Neural cell (in vitro differentiated cells): Measurements from ENCODE around the gene NUDT4.

Experiments used
- EP300 ChIP-seq: fragments of 450-650 bp; conservative IDR thresholded peaks from 2 replicates; pipeline ENCODE4 v1.6.1; 2014; ENCODE audit warnings: antibody characterized with exemption, mild to moderate bottlenecking, moderate library complexity; ENCODE audit not compliant: poor library complexity, severe bottlenecking
- EZH2 ChIP-seq: fragments of 200-600, 300-800 bp; shearing (Covaris generic), sonication (generic); IDR thresholded peaks from 2 replicates; pipeline ENCODE4 v1.6.1; 2014; ENCODE audit warnings: antibody characterized with exemption, low read length, borderline replicate concordance, mild to moderate bottlenecking; ENCODE audit not compliant: insufficient read depth, poor library complexity, severe bottlenecking
- MXI1 ChIP-seq: fragments of 450-650 bp; conservative IDR thresholded peaks from 2 replicates; pipeline ENCODE4 v1.6.1; 2014; ENCODE audit warnings: antibody characterized with exemption, mild to moderate bottlenecking; ENCODE audit not compliant: poor library complexity, severe bottlenecking
- POLR2AphosphoS5 ChIP-seq: IDR thresholded peaks from 2 replicates; pipeline ENCODE4 v1.6.1; 2012
- RAD21 ChIP-seq: fragments of 450-650 bp; conservative IDR thresholded peaks from 2 replicates; pipeline ENCODE4 v1.6.1; 2014; ENCODE audit warnings: antibody characterized with exemption, mild to moderate bottlenecking, moderate library complexity
- REST ChIP-seq: IDR thresholded peaks from 2 replicates; pipeline ENCODE4 v1.6.1; 2012; ENCODE audit warnings: borderline replicate concordance
- TF ChIP-seq, protein P1 (sequence below): fragments of 450-650 bp; IDR thresholded peaks from 2 replicates; pipeline ENCODE4 v1.5.1; 2014; ENCODE audit warnings: antibody characterized with exemption, mild to moderate bottlenecking, moderate library complexity; ENCODE audit not compliant: poor library complexity, severe bottlenecking

- TF ChIP-seq MXI1: no peak
- TF ChIP-seq, protein P1, sequence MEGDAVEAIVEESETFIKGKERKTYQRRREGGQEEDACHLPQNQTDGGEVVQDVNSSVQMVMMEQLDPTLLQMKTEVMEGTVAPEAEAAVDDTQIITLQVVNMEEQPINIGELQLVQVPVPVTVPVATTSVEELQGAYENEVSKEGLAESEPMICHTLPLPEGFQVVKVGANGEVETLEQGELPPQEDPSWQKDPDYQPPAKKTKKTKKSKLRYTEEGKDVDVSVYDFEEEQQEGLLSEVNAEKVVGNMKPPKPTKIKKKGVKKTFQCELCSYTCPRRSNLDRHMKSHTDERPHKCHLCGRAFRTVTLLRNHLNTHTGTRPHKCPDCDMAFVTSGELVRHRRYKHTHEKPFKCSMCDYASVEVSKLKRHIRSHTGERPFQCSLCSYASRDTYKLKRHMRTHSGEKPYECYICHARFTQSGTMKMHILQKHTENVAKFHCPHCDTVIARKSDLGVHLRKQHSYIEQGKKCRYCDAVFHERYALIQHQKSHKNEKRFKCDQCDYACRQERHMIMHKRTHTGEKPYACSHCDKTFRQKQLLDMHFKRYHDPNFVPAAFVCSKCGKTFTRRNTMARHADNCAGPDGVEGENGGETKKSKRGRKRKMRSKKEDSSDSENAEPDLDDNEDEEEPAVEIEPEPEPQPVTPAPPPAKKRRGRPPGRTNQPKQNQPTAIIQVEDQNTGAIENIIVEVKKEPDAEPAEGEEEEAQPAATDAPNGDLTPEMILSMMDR: no peak
- TF ChIP-seq POLR2AphosphoS5: no peak
- TF ChIP-seq EZH2: no peak
- TF ChIP-seq EP300: no peak
- TF ChIP-seq REST: no peak
- TF ChIP-seq RAD21: no peak
These were observed 1.2 kb downstream of the NUDT4 start for GRCh38 chr12:93378998-93379325.
